Omental fat pad (tissue), 4 donors: ENCODE results near the gene CCR9. TPM values are rescaled to one million over a fixed set of nuclear protein-coding genes. Genes with fewer than 3 reads are reported as not detected.

ENCODE experiments used
- ATAC-seq: fragments of 150-250 bp; one replicate; pipeline ENCODE4 v1.9.1; 2016; ENCODE audit warnings: mild to moderate bottlenecking, moderate library complexity; ENCODE audit not compliant: low FRiP score
- DNase-seq: peaks from one replicate; pipeline ENCODE4 v3.0.0-alpha.2; 2019; ENCODE audit warnings: low spot score
- small RNA-seq: library from RNA; depleted of rRNA; stranded (forward); fragments of <200 nt; gene quantifications from one replicate; pipeline ENCODE3, GENCODE V24; 2016
- total RNA-seq, 4 donors: library from RNA; depleted of rRNA; stranded (reverse); fragments of >200 nt; gene quantifications; one replicate each; pipeline ENCODE4 v1.1.0, GENCODE V29; 2016
- TF ChIP-seq, protein P1 (sequence below), 3 donors: fragments of 450-650 bp; IDR thresholded peaks; one replicate each; pipeline ENCODE4 v1.5.1; 2016 to 2017; ENCODE audit warnings: antibody characterized with exemption in 3 of 3, mild to moderate bottlenecking in 3 of 3, moderate library complexity in 2 of 3

The CCR9 gene
- total RNA-seq, 4 donors from 2014 or later: 0.24 TPM; not detected in 3

DNA sequence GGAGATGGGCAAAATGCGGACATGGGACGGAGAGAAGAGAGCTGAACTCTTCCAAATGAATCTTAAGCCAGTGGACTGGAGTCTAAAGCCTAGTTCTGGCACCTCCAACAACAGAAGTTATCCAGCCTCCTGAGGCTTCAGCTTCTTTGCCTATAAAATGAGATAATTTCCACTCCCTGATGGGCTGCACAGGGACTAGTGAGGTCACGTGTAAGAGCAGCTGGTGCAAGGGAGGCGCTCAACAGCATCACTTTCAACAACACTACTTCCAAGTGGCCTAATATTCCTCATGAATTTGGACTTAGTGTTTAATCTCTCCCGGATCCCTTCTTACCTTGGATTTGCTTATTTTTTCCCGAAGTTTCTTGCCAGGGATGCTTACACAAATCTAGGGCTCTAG lies 65.6 kb downstream of the CCR9 start:
- DNase-seq (no peak), ATAC-seq (no peak)
- TF ChIP-seq, protein P1, sequence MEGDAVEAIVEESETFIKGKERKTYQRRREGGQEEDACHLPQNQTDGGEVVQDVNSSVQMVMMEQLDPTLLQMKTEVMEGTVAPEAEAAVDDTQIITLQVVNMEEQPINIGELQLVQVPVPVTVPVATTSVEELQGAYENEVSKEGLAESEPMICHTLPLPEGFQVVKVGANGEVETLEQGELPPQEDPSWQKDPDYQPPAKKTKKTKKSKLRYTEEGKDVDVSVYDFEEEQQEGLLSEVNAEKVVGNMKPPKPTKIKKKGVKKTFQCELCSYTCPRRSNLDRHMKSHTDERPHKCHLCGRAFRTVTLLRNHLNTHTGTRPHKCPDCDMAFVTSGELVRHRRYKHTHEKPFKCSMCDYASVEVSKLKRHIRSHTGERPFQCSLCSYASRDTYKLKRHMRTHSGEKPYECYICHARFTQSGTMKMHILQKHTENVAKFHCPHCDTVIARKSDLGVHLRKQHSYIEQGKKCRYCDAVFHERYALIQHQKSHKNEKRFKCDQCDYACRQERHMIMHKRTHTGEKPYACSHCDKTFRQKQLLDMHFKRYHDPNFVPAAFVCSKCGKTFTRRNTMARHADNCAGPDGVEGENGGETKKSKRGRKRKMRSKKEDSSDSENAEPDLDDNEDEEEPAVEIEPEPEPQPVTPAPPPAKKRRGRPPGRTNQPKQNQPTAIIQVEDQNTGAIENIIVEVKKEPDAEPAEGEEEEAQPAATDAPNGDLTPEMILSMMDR (IDR thresholded peaks at IDR 0.05): no peak

DNA sequence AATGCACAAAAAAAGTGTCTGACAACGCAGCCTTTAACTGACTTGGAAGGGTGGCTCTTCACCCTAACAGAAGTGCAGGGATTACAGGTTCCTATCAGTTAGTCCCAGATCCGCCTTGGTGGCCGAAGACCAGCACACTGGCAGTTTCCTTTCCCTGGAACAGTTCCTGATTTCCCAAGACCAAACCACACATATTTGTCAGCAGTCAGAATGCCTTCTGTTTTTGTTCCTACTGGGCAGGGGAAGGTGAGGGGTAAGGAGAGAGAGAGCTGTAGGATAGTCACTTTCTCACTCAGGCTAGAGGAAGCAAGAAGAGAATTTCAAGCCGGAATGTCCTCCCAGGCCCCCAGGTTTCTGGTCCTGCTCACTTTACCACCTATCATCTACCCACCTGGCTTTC lies 66.1 kb downstream of the CCR9 start:
- DNase-seq (no peak), ATAC-seq (no peak)
- TF ChIP-seq, protein P1 (IDR thresholded peaks at IDR 0.05): no peak

Small RNA genes within 50 kb of the gene (small RNA-seq; reads per million reads assigned to genes)
- gene RF00019: not detected

Other genes with a start within 250 kb of the CCR9 start
- 10 to 100 TPM; 36.9 to 63.4 (median 49.5) TPM for gene SACM1L, start 197.1 kb upstream of the CCR9 start, total RNA-seq
- gene SLC6A20, start 90.0 kb upstream of the CCR9 start, total RNA-seq: under 1 TPM in 3 of 4 donors, not detected in 1; 0.09 to 0.72 (median 0.38) TPM
- gene LZTFL1, start 44.4 kb upstream of the CCR9 start, total RNA-seq: 10 to 100 TPM; 14.7 to 20.1 (median 16.1) TPM
- gene CXCR6, start 56.9 kb downstream of the CCR9 start, total RNA-seq: 10 to 100 TPM in 1 of 4 donors, 1 to 10 TPM in 3; 2.5 to 14.7 (median 2.7) TPM
- 10 to 100 TPM; 44.7 to 51.4 (median 47.3) TPM for gene FYCO1, start 109.3 kb downstream of the CCR9 start, total RNA-seq
- gene XCR1, start 140.9 kb downstream of the CCR9 start, total RNA-seq: under 1 TPM in 3 of 4 donors, not detected in 1; 0.06 to 0.12 (median 0.09) TPM